ENCODE measurements around the gene GPR176.

GPR176 gene

GRCh38 chr15:39868396-39868795 is 51.7 kb downstream of the GPR176 start:
- DNase-seq, result no peak

GRCh38 chr15:39864116-39864515 is 56.0 kb downstream of the GPR176 start:
- no peak for DNase-seq
- no peak overlapping the region for H3K27ac ChIP-seq (ENCODE audit: insufficient read depth in 1 of 2, low read depth in 1 of 2, low read length in 2 of 2, poor library complexity in 1 of 2, severe bottlenecking in 2 of 2)
- no CpG with 5 or more reads among the region's 1 CpG for WGBS (ENCODE audit: insufficient coverage)
- no peaks in the 10 kb centered on the region for H3K36me3 ChIP-seq (ENCODE audit: control insufficient read depth in 4 of 4, insufficient read depth in 4 of 4, low read length in 3 of 4)
- CTCF ChIA-PET, result interaction anchor here (0.6 kb wide), 1 partner anchor 12 kb away, joined by 3 read pairs; no protein-coding TSS in a partner anchor
- POLR2A ChIA-PET, result no interaction called here
- no peak overlapping the region for H3K4me3 ChIP-seq (ENCODE audit: control insufficient read depth in 1 of 7, extremely low read depth in 1 of 7, insufficient read depth in 4 of 7, low read depth in 2 of 7, low read length in 6 of 7)
- no peaks in the 10 kb centered on the region for H3K4me1 ChIP-seq (ENCODE audit: control extremely low read depth in 1 of 4, control insufficient read depth in 4 of 4, insufficient read depth in 4 of 4, low read length in 3 of 4)
- H3K27me3 ChIP-seq (replicated peaks in 2 of 5; ENCODE audit: control insufficient read depth in 4 of 5, insufficient read depth in 5 of 5, low read length in 4 of 5), result no peaks in the 10 kb centered on the region
- H3K9me3 ChIP-seq (ENCODE audit: control extremely low read depth in 1 of 5, control insufficient read depth in 4 of 5, insufficient read depth in 2 of 5, low read depth in 1 of 5, low read length in 4 of 5), result no peaks in the 10 kb centered on the region

More at GRCh38 chr15:39868396-39868795, 51.7 kb downstream of the GPR176 start:
- Histone ChIP-seq H3K4me3 (ENCODE audit: control insufficient read depth in 1 of 7, extremely low read depth in 1 of 7, insufficient read depth in 4 of 7, low read depth in 2 of 7, low read length in 6 of 7) (no peak overlapping the region), H3K36me3 (ENCODE audit: control insufficient read depth in 4 of 4, insufficient read depth in 4 of 4, low read length in 3 of 4) (no peaks in the 10 kb centered on the region), H3K4me1 (ENCODE audit: control extremely low read depth in 1 of 4, control insufficient read depth in 4 of 4, insufficient read depth in 4 of 4, low read length in 3 of 4) (peaks cover 0 to 2% (median 0%) of the 10 kb centered on the region in 4 experiments), H3K9me3 (ENCODE audit: control extremely low read depth in 1 of 5, control insufficient read depth in 4 of 5, insufficient read depth in 2 of 5, low read depth in 1 of 5, low read length in 4 of 5) (no peaks in the 10 kb centered on the region), H3K27ac (ENCODE audit: insufficient read depth in 1 of 2, low read depth in 1 of 2, low read length in 2 of 2, poor library complexity in 1 of 2, severe bottlenecking in 2 of 2) (no peak overlapping the region), H3K27me3 (replicated peaks in 2 of 5; ENCODE audit: control insufficient read depth in 4 of 5, insufficient read depth in 5 of 5, low read length in 4 of 5) (no peaks in the 10 kb centered on the region)
- POLR2A ChIA-PET, result no interaction called here
- 100% methylated on average over 2 of the region's 2 CpGs for WGBS (ENCODE audit: insufficient coverage)
- CTCF ChIA-PET, result interaction anchor here (1.2 kb wide), 1 partner anchor 81 kb away, joined by 5 read pairs; no protein-coding TSS in a partner anchor

- DNase-seq, result no peak
- Histone ChIP-seq H3K4me1 (ENCODE audit: control extremely low read depth in 1 of 4, control insufficient read depth in 4 of 4, insufficient read depth in 4 of 4, low read length in 3 of 4) (no peaks in the 10 kb centered on the region), H3K36me3 (ENCODE audit: control insufficient read depth in 4 of 4, insufficient read depth in 4 of 4, low read length in 3 of 4) (no peaks in the 10 kb centered on the region), H3K27ac (ENCODE audit: insufficient read depth in 1 of 2, low read depth in 1 of 2, low read length in 2 of 2, poor library complexity in 1 of 2, severe bottlenecking in 2 of 2) (no peak overlapping the region), H3K9me3 (ENCODE audit: control extremely low read depth in 1 of 5, control insufficient read depth in 4 of 5, insufficient read depth in 2 of 5, low read depth in 1 of 5, low read length in 4 of 5) (no peaks in the 10 kb centered on the region), H3K27me3 (replicated peaks in 2 of 5; ENCODE audit: control insufficient read depth in 4 of 5, insufficient read depth in 5 of 5, low read length in 4 of 5) (no peaks in the 10 kb centered on the region), H3K4me3 (ENCODE audit: control insufficient read depth in 1 of 7, extremely low read depth in 1 of 7, insufficient read depth in 4 of 7, low read depth in 2 of 7, low read length in 6 of 7) (no peak overlapping the region)
- WGBS (ENCODE audit: insufficient coverage), result no CpG with 5 or more reads among the region's 1 CpG
- POLR2A ChIA-PET, result no interaction called here
- CTCF ChIA-PET, result no interaction called here
Observed at GRCh38 chr15:39860871-39861270, 59.2 kb downstream of the GPR176 start.

- DNase-seq, result no peak
- Histone ChIP-seq H3K36me3 (ENCODE audit: control insufficient read depth in 4 of 4, insufficient read depth in 4 of 4, low read length in 3 of 4) (no peaks in the 10 kb centered on the region), H3K27me3 (replicated peaks in 2 of 5; ENCODE audit: control insufficient read depth in 4 of 5, insufficient read depth in 5 of 5, low read length in 4 of 5) (no peaks in the 10 kb centered on the region), H3K9me3 (ENCODE audit: control extremely low read depth in 1 of 5, control insufficient read depth in 4 of 5, insufficient read depth in 2 of 5, low read depth in 1 of 5, low read length in 4 of 5) (no peaks in the 10 kb centered on the region), H3K4me1 (ENCODE audit: control extremely low read depth in 1 of 4, control insufficient read depth in 4 of 4, insufficient read depth in 4 of 4, low read length in 3 of 4) (no peaks in the 10 kb centered on the region), H3K27ac (ENCODE audit: insufficient read depth in 1 of 2, low read depth in 1 of 2, low read length in 2 of 2, poor library complexity in 1 of 2, severe bottlenecking in 2 of 2) (no peak overlapping the region), H3K4me3 (ENCODE audit: control insufficient read depth in 1 of 7, extremely low read depth in 1 of 7, insufficient read depth in 4 of 7, low read depth in 2 of 7, low read length in 6 of 7) (no peak overlapping the region)
- CTCF ChIA-PET, result no interaction called here
- POLR2A ChIA-PET, result no interaction called here
- 92% methylated on average over 3 of the region's 3 CpGs for WGBS (ENCODE audit: insufficient coverage)
Observed at GRCh38 chr15:39860200-39860599, 59.9 kb downstream of the GPR176 start.

DNA sequence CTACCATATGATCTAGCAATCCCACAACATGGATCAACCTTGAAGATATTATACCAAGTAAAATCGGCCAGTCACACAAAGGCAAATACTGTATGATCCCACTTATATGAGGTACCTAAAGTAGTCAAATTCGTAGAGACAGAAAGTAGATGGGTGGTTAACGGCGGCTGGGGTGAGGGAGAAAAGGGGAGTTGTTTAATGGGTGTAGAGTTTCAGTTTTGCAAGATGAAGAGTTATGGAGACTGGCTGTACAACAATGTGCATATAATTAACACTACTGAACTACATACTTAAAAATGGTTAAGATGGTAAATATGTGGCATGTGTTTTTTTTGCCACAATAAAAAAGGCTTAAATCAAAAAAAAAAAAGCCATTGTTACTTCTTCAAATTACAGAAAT is 60.4 kb downstream of the GPR176 start:
- H3K36me3 ChIP-seq (ENCODE audit: control insufficient read depth in 4 of 4, insufficient read depth in 4 of 4, low read length in 3 of 4), result no peaks in the 10 kb centered on the region
- 100% methylated on average over 2 of the region's 4 CpGs for WGBS (ENCODE audit: insufficient coverage)
- ChIA-PET CTCF (no interaction called here), POLR2A (no interaction called here)
- no peak overlapping the region for H3K4me3 ChIP-seq (ENCODE audit: control insufficient read depth in 1 of 7, extremely low read depth in 1 of 7, insufficient read depth in 4 of 7, low read depth in 2 of 7, low read length in 6 of 7)
- no peaks in the 10 kb centered on the region for H3K4me1 ChIP-seq (ENCODE audit: control extremely low read depth in 1 of 4, control insufficient read depth in 4 of 4, insufficient read depth in 4 of 4, low read length in 3 of 4)
- H3K27me3 ChIP-seq (replicated peaks in 2 of 5; ENCODE audit: control insufficient read depth in 4 of 5, insufficient read depth in 5 of 5, low read length in 4 of 5), result no peaks in the 10 kb centered on the region
- no peak overlapping the region for H3K27ac ChIP-seq (ENCODE audit: insufficient read depth in 1 of 2, low read depth in 1 of 2, low read length in 2 of 2, poor library complexity in 1 of 2, severe bottlenecking in 2 of 2)
- no peaks in the 10 kb centered on the region for H3K9me3 ChIP-seq (ENCODE audit: control extremely low read depth in 1 of 5, control insufficient read depth in 4 of 5, insufficient read depth in 2 of 5, low read depth in 1 of 5, low read length in 4 of 5)
- DNase-seq, result no peak

DNA sequence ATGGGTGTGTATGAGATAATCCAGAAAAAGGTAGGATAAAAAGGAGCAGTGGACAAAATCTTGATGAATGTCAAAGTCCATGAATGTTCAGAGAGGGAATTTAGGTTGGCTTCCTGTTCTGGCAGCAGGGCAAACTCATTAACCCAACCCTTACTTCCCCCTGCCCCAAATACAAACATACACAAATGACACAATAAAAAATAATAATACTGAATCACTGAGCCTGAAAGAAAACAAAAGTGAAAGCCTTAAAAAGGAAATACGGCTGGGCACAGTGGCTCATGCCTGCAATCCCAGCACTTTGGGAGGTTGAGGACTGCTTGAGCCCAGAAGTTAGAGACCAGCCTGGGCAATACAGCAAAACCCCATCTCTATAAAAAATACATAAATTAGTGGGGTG is 62.9 kb downstream of the GPR176 start:
- WGBS (ENCODE audit: insufficient coverage), result 100% methylated on average over 1 of the region's 1 CpG
- H3K36me3 ChIP-seq (ENCODE audit: control insufficient read depth in 4 of 4, insufficient read depth in 4 of 4, low read length in 3 of 4), result no peaks in the 10 kb centered on the region
- no peak for DNase-seq
- H3K4me3 ChIP-seq (ENCODE audit: control insufficient read depth in 1 of 7, extremely low read depth in 1 of 7, insufficient read depth in 4 of 7, low read depth in 2 of 7, low read length in 6 of 7), result no peak overlapping the region
- CTCF ChIA-PET, result interaction anchor here (0.5 kb wide), 1 partner anchor 112 kb away, joined by 3 read pairs; no protein-coding TSS in a partner anchor
- POLR2A ChIA-PET, result no interaction called here
- no peaks in the 10 kb centered on the region for H3K4me1 ChIP-seq (ENCODE audit: control extremely low read depth in 1 of 4, control insufficient read depth in 4 of 4, insufficient read depth in 4 of 4, low read length in 3 of 4)
- no peak overlapping the region for H3K27ac ChIP-seq (ENCODE audit: insufficient read depth in 1 of 2, low read depth in 1 of 2, low read length in 2 of 2, poor library complexity in 1 of 2, severe bottlenecking in 2 of 2)
- H3K27me3 ChIP-seq (replicated peaks in 2 of 5; ENCODE audit: control insufficient read depth in 4 of 5, insufficient read depth in 5 of 5, low read length in 4 of 5), result no peaks in the 10 kb centered on the region
- no peaks in the 10 kb centered on the region for H3K9me3 ChIP-seq (ENCODE audit: control extremely low read depth in 1 of 5, control insufficient read depth in 4 of 5, insufficient read depth in 2 of 5, low read depth in 1 of 5, low read length in 4 of 5)

GRCh38 chr15:39856357-39856756 is 63.7 kb downstream of the GPR176 start:
- Histone ChIP-seq H3K9me3 (ENCODE audit: control extremely low read depth in 1 of 5, control insufficient read depth in 4 of 5, insufficient read depth in 2 of 5, low read depth in 1 of 5, low read length in 4 of 5) (no peaks in the 10 kb centered on the region), H3K27me3 (replicated peaks in 2 of 5; ENCODE audit: control insufficient read depth in 4 of 5, insufficient read depth in 5 of 5, low read length in 4 of 5) (no peaks in the 10 kb centered on the region), H3K27ac (ENCODE audit: insufficient read depth in 1 of 2, low read depth in 1 of 2, low read length in 2 of 2, poor library complexity in 1 of 2, severe bottlenecking in 2 of 2) (no peak overlapping the region), H3K4me3 (ENCODE audit: control insufficient read depth in 1 of 7, extremely low read depth in 1 of 7, insufficient read depth in 4 of 7, low read depth in 2 of 7, low read length in 6 of 7) (no peak overlapping the region), H3K36me3 (ENCODE audit: control insufficient read depth in 4 of 4, insufficient read depth in 4 of 4, low read length in 3 of 4) (no peaks in the 10 kb centered on the region), H3K4me1 (ENCODE audit: control extremely low read depth in 1 of 4, control insufficient read depth in 4 of 4, insufficient read depth in 4 of 4, low read length in 3 of 4) (no peaks in the 10 kb centered on the region)
- CTCF ChIA-PET, result no interaction called here
- no peak for DNase-seq
- WGBS (ENCODE audit: insufficient coverage), result 93% methylated on average over 3 of the region's 3 CpGs
- POLR2A ChIA-PET, result no interaction called here

Data from common myeloid progenitor, CD34-positive (primary cell).